ENCODE measurements around the gene ADCYAP1.

The ADCYAP1 gene

GRCh38 chr18:910247-910646, 5.6 kb downstream of the ADCYAP1 start:
- no peak for DNase-seq

- DNase-seq, result no peak
These were observed 6.4 kb downstream of the ADCYAP1 start for GRCh38 chr18:911025-911424.

- no peak for DNase-seq
These were observed 6.8 kb downstream of the ADCYAP1 start for GRCh38 chr18:911486-911885.

- no peak for DNase-seq
These were observed 11.9 kb downstream of the ADCYAP1 start for GRCh38 chr18:916562-916961.

GRCh38 chr18:919078-919477, 14.4 kb downstream of the ADCYAP1 start:
- DNase-seq, result no peak

GRCh38 chr18:923144-923866, 18.6 kb downstream of the ADCYAP1 start:
- no peak for DNase-seq

- DNase-seq, result no peak
These were observed 20.3 kb downstream of the ADCYAP1 start for GRCh38 chr18:924987-925386.

GRCh38 chr18:926946-927345, 22.3 kb downstream of the ADCYAP1 start:
- DNase-seq, result no peak

GRCh38 chr18:933082-933481, 28.4 kb downstream of the ADCYAP1 start:
- DNase-seq, result no peak

GRCh38 chr18:934518-935133, 30.0 kb downstream of the ADCYAP1 start:
- no peak for DNase-seq

GRCh38 chr18:936941-937340, 32.3 kb downstream of the ADCYAP1 start:
- no peak for DNase-seq

- DNase-seq, result no peak
These were observed 34.5 kb downstream of the ADCYAP1 start for GRCh38 chr18:939166-939565.

GRCh38 chr18:939958-940357, 35.3 kb downstream of the ADCYAP1 start:
- no peak for DNase-seq

- DNase-seq, result no peak
These were observed 36.7 kb downstream of the ADCYAP1 start for GRCh38 chr18:941331-941730.

- no peak for DNase-seq
These were observed 39.8 kb downstream of the ADCYAP1 start for GRCh38 chr18:944440-944839.

- DNase-seq, result no peak
These were observed 45.3 kb downstream of the ADCYAP1 start for GRCh38 chr18:949724-950631.

- no peak for DNase-seq
These were observed 46.3 kb downstream of the ADCYAP1 start for GRCh38 chr18:950882-951495.

GRCh38 chr18:955384-956066, 50.9 kb downstream of the ADCYAP1 start:
- no peak for DNase-seq

- no peak for DNase-seq
These were observed 53.2 kb downstream of the ADCYAP1 start for GRCh38 chr18:957829-958228.

- DNase-seq, result no peak
These were observed 55.2 kb downstream of the ADCYAP1 start for GRCh38 chr18:959854-960253.
